HG03064 (cell line): ENCODE results near the gene TAS2R1.

Experiments used
- ATAC-seq: cut with Tn5 transposase; IDR thresholded peaks from one replicate; pipeline ENCODE4 v1.9.1; 2021; ENCODE audit warnings: low read depth; ENCODE audit not compliant: unreplicated experiment

The TAS2R1 gene

GRCh38 chr5:9589049-9589835 is 40.9 kb downstream of the TAS2R1 start:
- no peak for ATAC-seq

GRCh38 chr5:9588254-9588653 is 41.9 kb downstream of the TAS2R1 start:
- no peak for ATAC-seq

- no peak for ATAC-seq
These were observed 43.0 kb downstream of the TAS2R1 start for GRCh38 chr5:9587135-9587534.

- ATAC-seq, result no peak
These were observed 47.7 kb downstream of the TAS2R1 start for GRCh38 chr5:9582406-9582805.
